ENCODE data around the gene PLEKHB2.
"Not testable (repeated sequence)": the region's sequence is repeated elsewhere in the genome, so short reads cannot be mapped to it uniquely, and the experiment has no call there.

Gene PLEKHB2

GRCh38 chr2:131112529-131112928 lies 7.4 kb downstream of the PLEKHB2 start:
- H3K36me3 ChIP-seq (ENCODE audit: low read depth) = peaks cover 45% of the 10 kb centered on the region
- no peak for TF ChIP-seq CTCF (IDR thresholded peaks at IDR 0.05; ENCODE audit: poor library complexity, severe bottlenecking)
- ATAC-seq (ENCODE audit: low read depth) (no peak), DNase-seq (ENCODE audit: low spot score) (no peak)
- no peak overlapping the region for H3K4me3 ChIP-seq (ENCODE audit: severe bottlenecking)
- H3K27ac ChIP-seq (ENCODE audit: poor library complexity, severe bottlenecking) = no peak overlapping the region
- no peaks in the 10 kb centered on the region for H3K27me3 ChIP-seq (ENCODE audit: insufficient read depth, poor library complexity, severe bottlenecking)
- H3K4me1 ChIP-seq (ENCODE audit: insufficient read depth, poor library complexity, severe bottlenecking) = no peaks in the 10 kb centered on the region
- no peaks in the 10 kb centered on the region for H3K9me3 ChIP-seq (ENCODE audit: severe bottlenecking)

- H3K27me3 ChIP-seq (ENCODE audit: insufficient read depth, poor library complexity, severe bottlenecking) = no peaks in the 10 kb centered on the region
- TF ChIP-seq CTCF (IDR thresholded peaks at IDR 0.05; ENCODE audit: poor library complexity, severe bottlenecking) = no peak
- H3K36me3 ChIP-seq (ENCODE audit: low read depth) = peaks cover 33% of the 10 kb centered on the region
- ATAC-seq (ENCODE audit: low read depth) (no peak), DNase-seq (ENCODE audit: low spot score) (no peak)
- no peak overlapping the region for H3K27ac ChIP-seq (ENCODE audit: poor library complexity, severe bottlenecking)
- H3K4me1 ChIP-seq (ENCODE audit: insufficient read depth, poor library complexity, severe bottlenecking) = no peaks in the 10 kb centered on the region
- no peak overlapping the region for H3K4me3 ChIP-seq (ENCODE audit: severe bottlenecking)
- no peaks in the 10 kb centered on the region for H3K9me3 ChIP-seq (ENCODE audit: severe bottlenecking)
Observed at GRCh38 chr2:131113566-131114227, 8.6 kb downstream of the PLEKHB2 start.

- not testable (repeated sequence) for H3K27ac ChIP-seq (ENCODE audit: poor library complexity, severe bottlenecking); H3K4me1 ChIP-seq (ENCODE audit: insufficient read depth, poor library complexity, severe bottlenecking); H3K9me3 ChIP-seq (ENCODE audit: severe bottlenecking); ATAC-seq (ENCODE audit: low read depth); H3K27me3 ChIP-seq (ENCODE audit: insufficient read depth, poor library complexity, severe bottlenecking); H3K4me3 ChIP-seq (ENCODE audit: severe bottlenecking); DNase-seq (ENCODE audit: low spot score)
- peaks cover 31% of the 10 kb centered on the region for H3K36me3 ChIP-seq (ENCODE audit: low read depth)
Observed at GRCh38 chr2:131114950-131115349, 9.8 kb downstream of the PLEKHB2 start.

- Histone ChIP-seq H3K4me1 (ENCODE audit: insufficient read depth, poor library complexity, severe bottlenecking) (no peaks in the 10 kb centered on the region), H3K36me3 (ENCODE audit: low read depth) (peaks cover 26% of the 10 kb centered on the region), H3K4me3 (ENCODE audit: severe bottlenecking) (no peak overlapping the region), H3K27ac (ENCODE audit: poor library complexity, severe bottlenecking) (no peak overlapping the region), H3K27me3 (ENCODE audit: insufficient read depth, poor library complexity, severe bottlenecking) (no peaks in the 10 kb centered on the region), H3K9me3 (ENCODE audit: severe bottlenecking) (no peaks in the 10 kb centered on the region)
- no peak for ATAC-seq (ENCODE audit: low read depth)
- no peak for TF ChIP-seq CTCF (IDR thresholded peaks at IDR 0.05; ENCODE audit: poor library complexity, severe bottlenecking)
- DNase-seq (ENCODE audit: low spot score) = no peak
Observed at GRCh38 chr2:131115752-131116151, 10.6 kb downstream of the PLEKHB2 start.

- DNase-seq (ENCODE audit: low spot score) (no peak), ATAC-seq (ENCODE audit: low read depth) (no peak)
- no peaks in the 10 kb centered on the region for H3K9me3 ChIP-seq (ENCODE audit: severe bottlenecking)
- no peaks in the 10 kb centered on the region for H3K4me1 ChIP-seq (ENCODE audit: insufficient read depth, poor library complexity, severe bottlenecking)
- H3K4me3 ChIP-seq (ENCODE audit: severe bottlenecking) = no peak overlapping the region
- TF ChIP-seq CTCF (IDR thresholded peaks at IDR 0.05; ENCODE audit: poor library complexity, severe bottlenecking) = no peak
- no peaks in the 10 kb centered on the region for H3K27me3 ChIP-seq (ENCODE audit: insufficient read depth, poor library complexity, severe bottlenecking)
- no peak overlapping the region for H3K27ac ChIP-seq (ENCODE audit: poor library complexity, severe bottlenecking)
- H3K36me3 ChIP-seq (ENCODE audit: low read depth) = peaks cover 32% of the 10 kb centered on the region
Observed at GRCh38 chr2:131120815-131121317, 15.7 kb downstream of the PLEKHB2 start.
